Cardiac muscle cell (in vitro differentiated cells and primary cell): ENCODE measurements around the gene ALOX12B. TPM values are rescaled to one million over a fixed set of nuclear protein-coding genes. Genes with fewer than 3 reads are reported as not detected.

Source experiments
- DNase-seq, 2 donors: peaks; one replicate each; pipeline versions ENCODE4 v3.0.0 to v3.0.0-alpha.2; 2010 to 2017; ENCODE audit warnings: low read depth in 1 of 2, low spot score in 1 of 2
- H3K27ac ChIP-seq: fragments of 200-600 bp; sonication (generic); 2 replicates; pipeline ENCODE4 v1.5.1; 2016
- H3K27me3 ChIP-seq: fragments of 200-600 bp; sonication (generic); 2 replicates; pipeline ENCODE4 v1.6.0; 2016; ENCODE audit warnings: control low read depth
- H3K36me3 ChIP-seq: fragments of 200-600 bp; sonication (generic); 2 replicates; pipeline ENCODE4 v1.5.1; 2016; ENCODE audit warnings: control low read depth
- H3K4me1 ChIP-seq: fragments of 200-600 bp; sonication (generic); 2 replicates; pipeline ENCODE4 v1.8.1; 2017; ENCODE audit warnings: low read depth, mild to moderate bottlenecking, mixed run types
- H3K4me3 ChIP-seq: fragments of 200-600 bp; sonication (generic); 2 replicates; pipeline ENCODE4 v1.5.1; 2016; ENCODE audit warnings: mild to moderate bottlenecking
- H3K9me3 ChIP-seq: fragments of 200-600 bp; sonication (generic); 2 replicates; pipeline ENCODE4 v1.5.1; 2017; ENCODE audit warnings: low read depth, mild to moderate bottlenecking, control low read depth
- polyA plus RNA-seq: library from polyadenylated mRNA; unstranded; fragments of >200 nt; fragmentation: Nextera tagmentation; extraction: Ambion mirVana; gene quantifications from 2 replicates; pipeline ENCODE4 v1.2.1, GENCODE V29; 2016
- total RNA-seq: library from RNA; depleted of rRNA; stranded (reverse); fragments of >200 nt; gene quantifications from 2 replicates; pipeline ENCODE4 v1.2.3, GENCODE V29; 2016
- TF ChIP-seq, protein P1 (sequence below): IDR thresholded peaks from 2 replicates; pipeline ENCODE4 v1.5.1; 2012; ENCODE audit warnings: low read depth, mild to moderate bottlenecking, low read length

The ALOX12B gene
- total and polyA plus RNA-seq, 2 experiments from 2014 or later, result 0.42 to 2.3 TPM

DNA sequence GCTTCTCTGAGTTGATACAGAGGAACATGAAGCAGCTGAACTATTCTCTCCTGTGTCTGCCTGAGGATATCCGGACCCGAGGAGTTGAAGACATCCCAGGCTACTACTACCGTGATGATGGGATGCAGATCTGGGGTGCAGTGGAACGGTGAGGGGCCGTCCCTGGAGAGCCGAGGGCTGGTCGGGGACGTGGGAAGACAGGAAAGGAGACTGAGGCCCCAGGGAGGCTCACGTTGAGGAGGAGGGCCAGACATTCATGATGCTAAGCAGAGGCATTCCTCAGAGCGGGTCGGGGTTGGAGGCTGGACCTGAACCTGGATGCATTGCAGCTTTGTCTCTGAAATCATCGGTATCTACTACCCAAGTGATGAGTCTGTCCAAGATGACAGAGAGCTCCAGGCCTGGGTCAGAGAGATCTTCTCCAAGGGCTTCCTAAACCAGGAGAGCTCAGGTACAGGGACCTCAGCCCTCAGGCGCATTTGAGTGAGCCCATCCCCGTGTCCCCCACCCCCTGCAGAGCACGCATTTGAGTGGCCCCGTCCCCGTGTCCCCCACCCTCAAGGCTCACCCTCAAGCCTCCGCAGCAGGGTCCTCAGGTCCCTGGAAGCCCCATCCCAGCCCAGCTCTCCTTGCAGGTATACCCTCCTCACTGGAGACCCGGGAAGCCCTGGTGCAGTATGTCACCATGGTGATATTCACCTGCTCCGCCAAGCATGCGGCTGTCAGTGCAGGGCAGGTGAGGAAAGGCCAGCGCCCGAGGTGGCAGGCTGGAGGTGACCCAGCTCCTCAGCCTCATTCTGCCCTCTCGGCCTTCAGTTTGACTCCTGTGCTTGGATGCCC is 40.4 kb downstream of the ALOX12B start:
- no peaks in the 10 kb centered on the region for H3K9me3 ChIP-seq
- no peak for DNase-seq
- TF ChIP-seq, protein P1, sequence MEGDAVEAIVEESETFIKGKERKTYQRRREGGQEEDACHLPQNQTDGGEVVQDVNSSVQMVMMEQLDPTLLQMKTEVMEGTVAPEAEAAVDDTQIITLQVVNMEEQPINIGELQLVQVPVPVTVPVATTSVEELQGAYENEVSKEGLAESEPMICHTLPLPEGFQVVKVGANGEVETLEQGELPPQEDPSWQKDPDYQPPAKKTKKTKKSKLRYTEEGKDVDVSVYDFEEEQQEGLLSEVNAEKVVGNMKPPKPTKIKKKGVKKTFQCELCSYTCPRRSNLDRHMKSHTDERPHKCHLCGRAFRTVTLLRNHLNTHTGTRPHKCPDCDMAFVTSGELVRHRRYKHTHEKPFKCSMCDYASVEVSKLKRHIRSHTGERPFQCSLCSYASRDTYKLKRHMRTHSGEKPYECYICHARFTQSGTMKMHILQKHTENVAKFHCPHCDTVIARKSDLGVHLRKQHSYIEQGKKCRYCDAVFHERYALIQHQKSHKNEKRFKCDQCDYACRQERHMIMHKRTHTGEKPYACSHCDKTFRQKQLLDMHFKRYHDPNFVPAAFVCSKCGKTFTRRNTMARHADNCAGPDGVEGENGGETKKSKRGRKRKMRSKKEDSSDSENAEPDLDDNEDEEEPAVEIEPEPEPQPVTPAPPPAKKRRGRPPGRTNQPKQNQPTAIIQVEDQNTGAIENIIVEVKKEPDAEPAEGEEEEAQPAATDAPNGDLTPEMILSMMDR, result no peak
- peaks cover 6% of the 10 kb centered on the region for H3K27me3 ChIP-seq
- H3K4me3 ChIP-seq, result no peak overlapping the region
- no peak overlapping the region for H3K27ac ChIP-seq
- H3K4me1 ChIP-seq, result no peaks in the 10 kb centered on the region
- H3K36me3 ChIP-seq, result no peaks in the 10 kb centered on the region

DNA sequence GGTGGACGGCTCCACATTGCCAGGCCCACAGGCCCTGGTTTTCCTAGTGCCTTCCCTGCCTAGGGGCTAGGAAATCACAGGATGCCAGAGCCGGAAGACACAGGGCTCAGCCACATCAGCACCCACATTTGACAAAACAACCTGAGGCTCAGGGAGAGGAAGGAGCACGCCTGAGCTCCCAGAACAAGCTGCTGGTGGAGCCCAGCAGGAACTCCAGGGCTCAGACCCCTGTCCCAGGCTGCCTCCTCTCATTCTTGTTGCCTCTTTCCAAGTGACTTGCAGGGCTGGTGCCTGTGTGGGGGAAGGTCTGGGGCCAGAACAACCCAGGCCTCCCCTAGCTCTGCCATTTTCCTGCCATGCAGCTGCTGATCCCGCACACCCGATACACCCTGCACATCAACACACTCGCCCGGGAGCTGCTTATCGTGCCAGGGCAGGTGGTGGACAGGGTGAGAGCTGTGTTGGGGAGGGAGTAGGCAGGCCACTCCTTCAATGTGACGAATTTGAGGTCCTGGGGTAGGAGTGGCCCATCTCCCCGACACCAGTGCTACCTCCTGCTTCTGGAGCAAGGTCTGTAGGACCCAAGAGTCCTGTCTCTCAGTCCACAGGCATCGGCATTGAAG is 41.1 kb downstream of the ALOX12B start:
- H3K36me3 ChIP-seq, result no peaks in the 10 kb centered on the region
- no peak overlapping the region for H3K4me3 ChIP-seq
- no peaks in the 10 kb centered on the region for H3K9me3 ChIP-seq
- no peak for DNase-seq
- no peak overlapping the region for H3K27ac ChIP-seq
- TF ChIP-seq, protein P1, result no peak
- H3K27me3 ChIP-seq, result peaks cover 3% of the 10 kb centered on the region
- no peaks in the 10 kb centered on the region for H3K4me1 ChIP-seq

DNA sequence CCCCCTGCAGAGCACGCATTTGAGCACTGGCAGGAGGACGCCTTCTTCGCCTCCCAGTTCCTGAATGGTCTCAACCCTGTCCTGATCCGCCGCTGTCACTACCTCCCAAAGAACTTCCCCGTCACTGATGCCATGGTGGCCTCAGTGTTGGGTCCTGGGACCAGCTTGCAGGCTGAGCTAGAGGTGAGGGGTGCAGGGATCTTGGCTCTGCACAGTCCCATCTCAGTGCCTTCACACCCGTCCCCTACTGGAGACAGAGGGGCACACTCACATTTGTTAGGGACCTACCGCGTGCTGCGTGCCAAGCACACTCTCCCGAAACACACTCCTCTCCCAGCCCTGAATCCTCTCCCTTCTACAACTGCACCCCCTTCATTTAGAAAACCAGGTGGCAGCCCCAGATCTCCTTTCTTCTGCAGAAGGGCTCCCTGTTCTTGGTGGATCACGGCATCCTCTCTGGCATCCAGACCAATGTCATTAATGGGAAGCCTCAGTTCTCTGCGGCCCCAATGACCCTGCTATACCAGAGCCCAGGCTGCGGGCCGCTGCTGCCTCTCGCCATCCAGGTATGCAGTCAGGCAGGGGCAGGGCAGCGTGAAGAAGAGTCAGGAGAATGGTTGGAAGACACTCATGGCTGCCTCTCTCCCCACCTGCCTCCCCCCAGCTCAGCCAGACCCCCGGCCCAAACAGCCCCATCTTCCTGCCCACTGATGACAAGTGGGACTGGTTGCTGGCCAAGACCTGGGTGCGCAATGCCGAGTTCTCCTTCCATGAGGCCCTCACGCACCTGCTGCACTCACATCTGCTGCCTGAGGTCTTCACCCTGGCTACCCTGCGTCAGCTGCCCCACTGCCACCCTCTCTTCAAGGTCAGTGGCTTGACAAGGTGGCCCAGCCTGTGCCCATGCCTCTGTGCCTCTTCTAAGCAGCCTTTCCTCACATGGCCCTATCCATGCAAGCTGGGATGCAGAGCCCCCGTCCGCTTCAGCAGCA is 42.4 kb downstream of the ALOX12B start:
- no peaks in the 10 kb centered on the region for H3K36me3 ChIP-seq
- no peaks in the 10 kb centered on the region for H3K27me3 ChIP-seq
- TF ChIP-seq, protein P1, result no peak
- no peak for DNase-seq
- H3K4me1 ChIP-seq, result no peaks in the 10 kb centered on the region
- H3K4me3 ChIP-seq, result no peak overlapping the region
- no peaks in the 10 kb centered on the region for H3K9me3 ChIP-seq
- no peak overlapping the region for H3K27ac ChIP-seq

DNA sequence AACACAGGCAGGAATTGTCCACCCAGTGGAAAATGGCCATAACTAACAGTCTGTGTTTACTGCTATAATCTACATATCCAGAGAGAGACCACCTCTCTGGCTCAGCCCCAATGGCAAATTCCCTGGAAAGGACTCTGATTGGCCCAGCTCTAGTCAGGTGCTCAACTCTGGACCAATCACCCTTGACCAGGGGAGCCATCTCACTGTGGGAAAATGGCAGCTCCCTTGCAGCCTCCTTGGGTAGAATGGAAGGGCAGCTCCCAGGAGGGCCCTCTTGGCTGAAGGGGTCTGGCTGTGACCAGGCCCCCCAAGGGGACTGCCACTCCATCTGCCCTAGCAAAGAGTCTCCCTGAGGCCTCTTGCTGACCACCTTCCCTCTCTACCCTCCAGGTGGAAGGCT is 45.5 kb downstream of the ALOX12B start:
- DNase-seq, result no peak
- Histone ChIP-seq H3K27me3 (no peaks in the 10 kb centered on the region), H3K9me3 (no peaks in the 10 kb centered on the region), H3K36me3 (no peaks in the 10 kb centered on the region), H3K4me1 (no peaks in the 10 kb centered on the region), H3K4me3 (no peak overlapping the region), H3K27ac (no peak overlapping the region)
- TF ChIP-seq, protein P1, result no peak

DNA sequence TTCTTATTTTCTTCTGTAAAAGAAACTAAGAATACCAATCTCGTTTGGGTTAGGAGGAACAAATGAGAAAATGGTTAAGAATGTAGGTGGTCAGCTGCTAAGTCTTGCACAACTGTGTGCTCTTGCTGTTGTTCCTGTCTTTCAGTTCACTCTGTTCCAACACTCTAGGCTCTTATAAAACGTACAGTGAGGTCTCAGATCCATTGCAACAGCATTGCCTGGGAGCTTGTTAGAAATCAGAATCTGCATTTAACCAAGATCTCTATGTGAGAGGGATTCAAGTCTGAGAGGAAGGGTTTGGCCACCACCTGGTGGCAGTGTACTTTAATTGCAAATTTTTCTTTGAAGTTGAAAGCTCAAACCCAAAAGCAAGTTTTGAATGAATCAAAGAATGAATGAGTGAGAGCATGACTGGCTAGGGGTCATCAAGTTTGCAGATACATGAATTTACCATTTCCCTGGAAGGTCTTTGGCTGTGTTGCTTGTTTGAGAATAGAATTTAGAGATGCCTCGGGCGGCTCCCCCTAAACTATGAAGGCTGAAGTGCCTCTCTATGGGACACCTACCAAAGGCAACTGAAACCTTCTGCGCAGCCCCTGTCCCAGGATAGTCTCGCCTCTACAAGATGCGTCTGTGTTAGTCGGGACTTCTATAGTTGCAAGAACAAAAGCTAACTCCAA is 46.1 kb downstream of the ALOX12B start:
- H3K4me1 ChIP-seq, result no peaks in the 10 kb centered on the region
- no peaks in the 10 kb centered on the region for H3K9me3 ChIP-seq
- peak; percentile 62 to 96 for DNase-seq
- H3K4me3 ChIP-seq, result no peak overlapping the region
- TF ChIP-seq, protein P1, result peak; percentile 62
- H3K27me3 ChIP-seq, result no peaks in the 10 kb centered on the region
- H3K27ac ChIP-seq, result no peak overlapping the region
- H3K36me3 ChIP-seq, result no peaks in the 10 kb centered on the region
